RKO (cell line): ENCODE results near the gene SPECC1L.

Experiments used
- DNase-seq: peaks from one replicate; pipeline ENCODE4 v3.0.0-alpha.2; 2016; ENCODE audit warnings: low spot score

The SPECC1L gene

DNA sequence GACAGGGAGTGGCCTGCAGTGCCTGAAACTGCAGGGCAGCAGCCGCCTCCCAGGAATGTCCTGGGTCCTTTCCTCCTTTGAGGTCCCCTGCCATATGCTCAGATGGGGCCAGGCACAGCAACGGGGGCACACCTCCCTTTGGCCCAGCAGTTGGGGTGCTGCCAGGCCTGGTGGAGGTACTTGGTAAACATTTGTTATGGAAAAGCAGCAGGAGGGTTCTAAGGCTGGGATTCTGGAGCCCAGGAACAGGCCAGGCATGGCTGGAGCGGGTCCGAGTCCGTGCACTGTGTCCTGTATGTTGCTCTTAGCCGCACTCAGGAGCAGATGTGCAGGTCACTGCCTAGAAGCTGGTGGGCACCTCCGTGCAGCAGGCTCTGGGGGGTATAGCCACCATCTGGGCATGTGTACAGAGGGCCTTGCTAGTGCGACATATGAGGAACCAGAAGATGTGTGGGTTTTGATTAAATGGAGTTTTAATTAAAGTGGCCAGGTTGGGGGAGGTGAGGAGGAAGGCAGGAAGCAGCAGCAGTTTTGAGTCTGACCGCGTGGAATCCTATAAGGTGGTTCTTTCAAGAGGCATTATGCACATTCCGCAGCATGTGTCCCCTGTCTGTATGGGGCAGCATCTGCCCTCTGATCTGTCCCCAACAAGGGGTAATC lies 158.2 kb downstream of the SPECC1L start:
- no peak for DNase-seq

DNA sequence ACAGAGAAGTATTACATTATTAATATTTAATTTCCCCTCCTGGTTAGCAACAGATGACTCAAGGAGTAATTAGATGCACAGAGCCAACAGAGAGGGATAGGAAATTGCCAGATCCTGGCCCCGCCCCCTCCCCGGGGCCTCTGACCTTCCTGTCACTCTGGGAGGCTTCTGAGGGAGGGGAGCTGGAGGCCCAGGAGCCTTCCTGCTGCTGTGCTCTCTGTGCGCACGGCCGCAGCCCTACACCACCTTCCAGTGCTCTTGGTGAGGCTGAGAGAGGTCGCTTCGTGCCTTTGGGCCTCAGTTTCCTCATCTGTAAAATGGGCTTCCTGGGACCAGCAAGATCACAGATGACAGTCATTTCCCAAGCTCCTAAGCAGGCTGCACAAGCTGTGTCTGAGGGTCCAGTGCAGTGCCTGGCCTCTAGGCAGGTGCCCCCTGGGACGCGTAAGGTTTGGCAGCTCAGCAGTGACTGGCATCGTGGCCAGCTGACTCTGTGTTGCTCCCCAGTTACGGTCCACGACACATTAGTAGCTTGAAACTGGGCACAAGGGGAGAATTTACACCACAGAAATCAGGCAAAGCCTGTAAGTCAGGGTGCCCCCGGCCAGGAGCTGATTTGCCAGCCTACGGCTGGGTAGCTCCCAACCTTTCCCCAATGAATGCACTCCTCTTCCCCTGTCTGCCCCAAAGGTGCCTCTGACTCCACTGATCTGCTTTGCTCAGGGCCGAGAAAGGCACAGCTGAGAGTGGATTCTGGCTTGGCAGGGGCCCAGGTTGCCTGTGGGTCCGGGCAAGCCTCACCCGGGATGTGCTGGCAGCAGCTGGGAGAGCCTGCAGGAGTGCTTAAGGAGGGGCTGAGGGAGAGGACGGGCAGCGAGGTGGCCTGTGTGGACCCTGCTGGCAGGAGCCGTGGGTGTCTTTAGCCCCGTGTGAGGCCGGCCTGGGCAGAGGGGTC lies 159.1 kb downstream of the SPECC1L start:
- DNase-seq = no peak

DNA sequence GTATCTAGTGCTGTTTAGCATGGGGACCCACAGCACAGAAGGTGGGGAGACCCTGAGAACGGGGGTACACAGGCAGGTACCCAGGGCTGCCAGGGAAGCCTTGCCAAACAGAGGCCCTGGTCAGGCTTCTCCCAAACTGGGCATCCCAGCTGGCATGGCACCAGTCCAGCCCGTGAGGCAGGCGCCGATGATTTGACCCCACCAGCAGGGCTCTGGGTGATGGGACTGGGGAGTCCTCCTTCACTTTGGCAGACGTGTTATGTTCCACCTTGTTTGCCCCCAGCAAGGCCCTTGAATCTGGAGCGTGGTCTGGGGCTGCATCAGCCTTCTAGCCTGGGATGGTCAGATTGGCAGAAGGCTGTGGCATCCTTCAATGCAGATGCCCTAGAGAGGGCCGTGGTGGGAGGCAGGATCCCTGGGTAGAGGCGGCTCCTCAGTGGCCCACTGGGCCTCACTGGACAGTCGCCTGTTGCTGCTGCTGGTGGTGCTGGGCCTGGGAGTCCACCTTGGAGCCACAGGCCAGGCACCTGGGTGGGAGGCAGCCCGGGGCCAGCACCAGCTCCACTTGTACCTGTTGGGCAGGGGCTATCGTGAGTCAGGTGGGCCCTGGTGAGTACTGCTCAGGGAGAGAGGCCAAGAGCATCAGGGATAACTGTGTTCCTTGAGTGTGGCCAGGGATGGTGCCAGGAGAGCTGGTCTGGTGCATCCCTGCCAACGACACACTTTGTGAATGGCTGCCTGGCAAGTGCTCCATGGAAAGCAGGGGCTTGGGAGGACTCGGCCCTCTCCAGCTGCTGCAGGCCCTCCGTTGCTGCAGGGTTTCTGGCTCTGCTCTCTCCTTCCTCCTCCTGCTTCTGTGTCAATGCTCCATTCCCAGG lies 160.0 kb downstream of the SPECC1L start:
- DNase-seq = no peak

DNA sequence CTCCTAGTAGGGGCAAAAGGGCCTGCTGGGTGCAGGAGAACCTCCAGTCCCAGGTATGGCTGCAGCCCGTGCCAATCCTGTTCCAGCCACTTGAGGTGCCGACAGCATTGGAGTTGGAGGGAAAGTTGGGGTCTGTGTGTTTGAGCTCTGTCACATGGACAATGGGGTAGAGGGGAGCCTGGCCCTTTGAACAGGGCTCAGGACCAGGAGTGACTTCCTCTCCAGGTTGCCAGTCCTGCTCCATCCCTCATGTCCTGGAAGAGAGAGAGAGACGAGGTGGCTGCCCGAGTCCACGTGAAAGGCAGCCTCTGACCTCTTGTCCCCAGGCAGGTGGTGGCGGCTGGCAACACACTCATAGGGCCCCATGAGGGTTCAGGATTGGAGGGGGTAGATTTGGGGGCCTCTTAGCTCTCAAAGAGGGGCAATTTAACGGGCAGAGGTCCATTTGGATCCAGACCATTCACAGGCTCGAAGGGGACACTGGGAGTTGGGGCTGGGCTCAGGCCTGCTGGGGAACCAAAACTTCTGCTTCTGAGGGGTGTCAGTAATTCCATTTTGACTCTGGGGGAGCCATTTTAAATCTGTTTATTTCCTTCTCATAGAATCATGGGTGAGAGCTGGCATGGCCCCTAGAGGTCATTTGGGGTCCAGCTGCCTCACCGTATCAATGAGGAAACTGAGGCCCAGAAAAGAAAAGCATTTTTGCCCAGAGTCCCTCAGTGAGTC lies 160.8 kb downstream of the SPECC1L start:
- DNase-seq = no peak

DNA sequence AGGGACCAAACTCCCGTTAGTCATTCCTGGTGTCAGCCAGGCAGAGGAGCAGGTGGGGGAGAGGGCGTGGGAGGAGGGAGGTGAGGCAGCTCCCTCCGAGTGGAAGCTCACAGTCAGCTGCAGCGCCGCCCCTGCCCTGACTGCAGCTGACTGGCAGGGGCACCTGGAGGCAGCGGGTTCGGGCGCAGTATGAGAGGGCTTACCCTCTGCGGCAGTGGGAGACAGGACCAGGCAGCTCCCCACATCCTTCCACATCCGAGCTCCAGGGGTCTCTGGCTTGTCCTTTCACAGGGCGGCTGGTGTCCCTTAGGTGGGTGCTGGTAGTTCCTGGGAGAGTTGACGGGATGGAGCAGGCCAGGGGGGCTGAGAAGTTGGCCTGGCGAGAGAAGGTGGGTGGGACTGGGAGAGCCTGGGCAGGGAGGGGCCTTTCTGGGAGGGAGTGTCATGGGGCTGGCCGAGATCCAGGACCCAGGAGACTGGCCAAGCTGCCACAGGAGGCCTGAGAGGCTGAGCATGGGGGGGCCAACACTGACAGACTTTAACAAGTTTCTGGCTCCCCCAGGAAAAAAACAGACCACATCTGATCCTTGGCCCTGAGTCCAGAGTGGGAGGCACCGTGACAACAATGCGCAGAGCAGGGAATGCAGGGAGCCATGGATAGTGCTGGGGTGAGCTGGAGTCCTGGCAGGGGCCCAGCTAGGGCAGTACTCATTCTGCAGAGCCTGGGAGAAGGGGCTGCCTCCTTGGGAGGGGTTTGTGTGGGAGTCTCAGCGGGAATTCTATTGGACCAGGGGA lies 161.6 kb downstream of the SPECC1L start:
- DNase-seq = no peak

DNA sequence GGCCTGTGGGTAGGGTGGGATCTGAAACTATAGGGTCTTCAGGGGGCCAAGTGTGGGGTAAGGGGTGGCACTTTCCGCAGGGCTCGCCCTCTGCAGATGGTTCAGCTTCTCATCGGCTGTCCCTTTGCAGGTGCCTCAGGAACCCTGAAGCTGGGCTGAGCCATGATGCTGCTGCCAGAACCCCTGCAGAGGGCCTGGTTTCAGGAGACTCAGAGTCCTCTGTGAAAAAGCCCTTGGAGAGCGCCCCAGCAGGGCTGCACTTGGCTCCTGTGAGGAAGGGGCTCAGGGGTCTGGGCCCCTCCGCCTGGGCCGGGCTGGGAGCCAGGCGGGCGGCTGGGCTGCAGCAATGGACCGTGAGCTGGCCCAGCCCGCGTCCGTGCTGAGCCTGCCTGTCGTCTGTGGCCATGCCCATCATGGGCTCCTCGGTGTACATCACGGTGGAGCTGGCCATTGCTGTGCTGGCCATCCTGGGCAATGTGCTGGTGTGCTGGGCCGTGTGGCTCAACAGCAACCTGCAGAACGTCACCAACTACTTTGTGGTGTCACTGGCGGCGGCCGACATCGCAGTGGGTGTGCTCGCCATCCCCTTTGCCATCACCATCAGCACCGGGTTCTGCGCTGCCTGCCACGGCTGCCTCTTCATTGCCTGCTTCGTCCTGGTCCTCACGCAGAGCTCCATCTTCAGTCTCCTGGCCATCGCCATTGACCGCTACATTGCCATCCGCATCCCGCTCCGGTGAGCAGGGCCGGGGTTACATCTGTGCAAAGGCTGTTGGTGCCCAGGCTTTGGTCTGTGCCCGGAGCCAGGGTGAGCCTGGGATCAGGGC lies 162.6 kb downstream of the SPECC1L start:
- DNase-seq = no peak

DNA sequence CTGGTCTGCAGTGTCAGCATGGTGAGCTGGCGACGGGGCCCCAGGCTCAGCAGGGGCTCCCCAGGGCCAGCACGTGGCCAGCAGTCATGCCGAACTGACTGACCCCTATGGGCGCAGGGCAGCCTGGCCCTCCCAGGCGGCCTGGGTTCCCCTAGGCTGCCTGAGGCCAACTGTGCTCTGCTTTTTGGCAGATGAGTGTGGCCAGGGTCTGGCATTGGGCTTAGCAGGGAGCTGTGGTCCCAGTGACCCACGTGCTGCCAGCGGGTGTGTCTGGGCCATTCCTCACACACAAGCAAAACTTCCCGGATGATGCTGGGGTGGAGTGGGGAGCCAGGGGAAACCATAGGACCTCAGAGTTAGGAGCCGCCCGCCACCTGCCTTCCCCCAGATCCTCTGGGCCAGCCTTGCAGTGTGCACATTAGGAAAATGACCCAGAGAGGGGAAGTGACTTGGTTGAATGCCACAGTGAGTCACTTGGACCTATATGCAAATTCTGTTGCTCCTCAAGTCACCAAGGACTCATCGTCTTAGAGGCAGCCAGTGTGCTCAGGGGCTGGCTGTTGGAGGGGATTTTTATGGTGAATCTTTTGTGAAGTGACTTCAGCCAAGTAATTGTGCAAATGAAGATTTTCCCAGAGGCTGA lies 163.3 kb downstream of the SPECC1L start:
- peak; percentile 58 for DNase-seq

DNA sequence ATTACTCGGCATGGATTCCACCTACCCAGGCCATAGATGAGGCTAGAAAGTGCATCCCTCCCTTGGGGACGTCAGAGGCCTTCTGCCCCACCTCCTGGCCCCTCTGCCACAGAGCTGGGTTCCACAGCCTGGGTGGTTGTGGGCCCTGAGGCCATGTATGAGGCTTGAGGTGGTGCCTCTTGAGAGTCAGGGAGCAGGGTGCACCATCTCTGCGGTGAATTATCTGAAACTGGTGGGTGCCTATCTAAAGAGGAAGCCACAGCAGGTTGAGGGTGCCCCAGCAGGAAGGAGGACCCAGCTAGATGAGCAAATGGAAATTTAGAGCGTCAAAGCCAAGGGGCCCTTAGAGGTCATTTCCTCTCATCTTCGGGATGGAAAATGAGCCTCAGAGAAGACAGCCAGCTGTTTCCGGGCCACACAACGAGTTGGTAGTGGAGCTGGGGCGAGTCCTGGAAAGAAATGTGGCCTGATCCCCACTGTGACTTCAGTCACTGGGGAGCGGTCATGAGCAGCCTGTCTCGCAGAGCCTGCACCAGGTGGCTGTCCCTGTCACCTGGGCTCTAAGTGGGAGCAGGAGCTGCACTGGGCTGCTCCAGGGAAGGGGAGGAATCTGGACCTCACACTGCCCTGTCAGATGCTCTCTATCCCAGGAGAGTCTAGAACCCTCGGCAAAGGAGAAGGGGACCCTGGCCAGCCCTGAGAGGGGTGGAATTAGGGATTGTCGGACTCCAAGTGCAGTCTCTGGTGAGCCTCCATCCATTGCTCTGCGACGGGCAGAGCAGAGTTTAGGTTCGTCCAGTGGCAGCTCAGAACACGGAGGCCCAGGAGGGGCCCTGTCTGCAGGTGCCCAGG lies 164.1 kb downstream of the SPECC1L start:
- no peak for DNase-seq

DNA sequence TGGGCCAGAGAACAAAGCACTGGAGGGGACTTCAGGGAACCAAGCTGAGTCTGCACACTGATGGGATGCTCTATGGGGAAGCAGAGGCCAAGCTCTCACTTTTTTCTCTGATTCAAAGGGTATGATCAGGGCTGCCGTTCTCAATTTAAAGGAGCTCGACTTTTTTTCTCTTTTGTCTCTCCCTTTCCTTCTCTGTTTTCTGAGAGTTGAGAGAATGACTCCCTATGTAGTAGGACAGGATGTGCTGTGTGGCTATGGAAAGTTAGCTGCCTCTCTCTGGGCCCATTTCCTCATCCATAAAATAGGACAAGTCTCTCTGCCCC lies 164.7 kb downstream of the SPECC1L start:
- DNase-seq = no peak

DNA sequence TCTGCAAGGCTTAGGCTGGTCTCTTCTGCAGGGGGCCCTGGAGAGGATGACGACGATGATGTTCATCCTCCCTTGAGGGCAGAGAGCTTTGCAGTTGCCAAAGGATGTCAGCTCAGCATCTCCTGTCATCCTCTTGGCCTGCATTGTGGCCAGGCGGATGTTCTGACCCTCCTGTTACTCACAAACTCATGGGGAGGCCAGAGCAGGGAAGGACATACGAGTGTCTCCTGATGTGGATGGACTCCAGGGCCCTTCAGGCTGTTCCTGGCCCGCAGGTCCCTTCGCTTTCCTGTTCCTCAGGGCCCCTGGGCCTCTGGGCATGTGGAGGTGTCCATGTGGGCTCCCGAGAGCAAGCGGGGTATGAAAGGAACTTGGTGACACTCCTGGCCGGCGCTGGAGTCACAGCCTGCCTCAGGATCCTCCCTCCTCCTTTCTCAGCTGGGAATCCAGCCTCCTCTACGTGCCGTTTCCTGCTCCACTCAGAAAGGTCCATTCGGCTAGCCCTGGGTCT lies 165.3 kb downstream of the SPECC1L start:
- no peak for DNase-seq

DNA sequence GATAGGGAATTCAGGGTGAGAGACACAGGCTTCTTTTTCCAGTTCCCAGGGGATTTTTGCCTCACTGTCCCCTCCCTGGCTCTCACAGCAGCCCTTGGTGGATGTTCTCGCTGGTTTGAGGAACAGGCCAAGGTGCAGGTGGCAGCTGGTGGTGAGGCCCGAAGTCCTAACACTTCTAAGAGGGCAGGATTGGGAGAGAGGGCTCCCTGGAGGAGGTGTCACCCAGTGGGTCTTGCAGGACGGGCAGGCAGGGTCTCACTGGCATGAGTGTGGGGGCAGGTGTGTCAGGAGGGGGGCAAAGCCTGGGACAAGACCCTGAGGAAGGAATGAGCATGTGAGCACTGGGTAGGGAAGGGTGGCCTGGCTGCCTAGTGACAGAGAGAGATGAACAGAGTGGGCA lies 165.9 kb downstream of the SPECC1L start:
- no peak for DNase-seq

DNA sequence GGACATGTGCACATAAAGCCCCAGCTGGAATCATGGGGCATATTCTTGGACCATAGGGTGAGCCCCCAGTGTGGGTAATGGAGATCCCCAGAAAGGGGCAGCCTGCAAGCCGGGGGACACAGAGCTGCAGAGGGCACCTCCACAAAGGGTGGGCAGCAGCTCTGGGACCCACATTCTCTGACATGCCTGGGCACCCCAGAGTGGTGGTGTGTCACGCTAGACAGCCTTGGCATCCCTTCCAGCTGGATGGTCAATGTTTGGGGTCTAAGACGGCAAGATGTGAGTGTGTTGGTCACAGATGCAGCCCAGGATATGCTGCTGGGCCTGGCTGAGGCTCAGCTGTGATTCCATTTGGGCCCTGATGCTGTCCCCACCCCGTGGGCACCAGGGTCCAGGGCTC lies 166.5 kb downstream of the SPECC1L start:
- no peak for DNase-seq

DNA sequence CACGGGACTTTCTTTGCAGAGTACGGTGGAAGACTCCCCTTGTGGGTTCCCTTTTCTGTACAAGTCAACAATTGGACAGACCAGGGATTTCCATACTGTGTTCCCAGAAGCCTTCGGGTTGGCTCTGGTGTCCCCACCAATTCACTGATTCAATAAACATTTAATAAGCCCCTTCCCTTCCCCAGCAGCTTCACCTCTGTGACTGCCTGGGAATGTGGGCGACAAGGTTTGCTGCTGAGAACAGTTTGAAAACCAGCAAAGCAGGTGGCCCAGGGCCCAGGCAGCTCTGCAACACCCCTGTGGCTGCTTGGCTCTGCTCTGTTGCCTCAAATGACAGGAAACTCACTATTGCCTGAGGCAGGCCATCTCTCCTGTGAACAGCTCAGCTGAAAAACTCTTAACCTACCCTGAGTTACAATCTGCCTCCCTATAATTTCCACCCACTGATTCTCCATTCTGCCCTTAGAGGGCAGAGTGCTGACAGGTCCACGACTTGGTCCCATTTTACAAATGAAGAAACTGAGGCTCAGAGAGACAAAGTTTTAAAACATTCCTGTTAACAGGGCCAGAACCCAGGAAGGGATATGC lies 167.2 kb downstream of the SPECC1L start:
- DNase-seq = no peak

DNA sequence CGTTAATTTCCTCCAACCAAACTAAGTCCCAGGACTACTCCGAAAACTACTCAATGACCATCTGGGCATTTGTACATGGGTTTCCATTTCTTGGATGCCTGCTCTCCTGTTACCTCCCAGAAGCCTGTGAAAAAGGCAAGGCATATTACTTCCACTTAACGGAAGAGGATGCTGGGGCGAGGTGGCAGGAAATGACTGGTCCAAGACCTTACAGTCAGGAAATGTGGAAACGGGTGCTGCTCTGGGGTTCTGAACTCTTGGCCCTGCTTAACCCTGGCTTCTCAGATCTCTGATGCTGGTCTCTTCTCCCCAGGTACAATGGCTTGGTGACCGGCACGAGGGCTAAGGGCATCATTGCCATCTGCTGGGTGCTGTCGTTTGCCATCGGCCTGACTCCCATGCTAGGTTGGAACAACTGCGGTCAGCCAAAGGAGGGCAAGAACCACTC lies 169.7 kb downstream of the SPECC1L start:
- no peak for DNase-seq

DNA sequence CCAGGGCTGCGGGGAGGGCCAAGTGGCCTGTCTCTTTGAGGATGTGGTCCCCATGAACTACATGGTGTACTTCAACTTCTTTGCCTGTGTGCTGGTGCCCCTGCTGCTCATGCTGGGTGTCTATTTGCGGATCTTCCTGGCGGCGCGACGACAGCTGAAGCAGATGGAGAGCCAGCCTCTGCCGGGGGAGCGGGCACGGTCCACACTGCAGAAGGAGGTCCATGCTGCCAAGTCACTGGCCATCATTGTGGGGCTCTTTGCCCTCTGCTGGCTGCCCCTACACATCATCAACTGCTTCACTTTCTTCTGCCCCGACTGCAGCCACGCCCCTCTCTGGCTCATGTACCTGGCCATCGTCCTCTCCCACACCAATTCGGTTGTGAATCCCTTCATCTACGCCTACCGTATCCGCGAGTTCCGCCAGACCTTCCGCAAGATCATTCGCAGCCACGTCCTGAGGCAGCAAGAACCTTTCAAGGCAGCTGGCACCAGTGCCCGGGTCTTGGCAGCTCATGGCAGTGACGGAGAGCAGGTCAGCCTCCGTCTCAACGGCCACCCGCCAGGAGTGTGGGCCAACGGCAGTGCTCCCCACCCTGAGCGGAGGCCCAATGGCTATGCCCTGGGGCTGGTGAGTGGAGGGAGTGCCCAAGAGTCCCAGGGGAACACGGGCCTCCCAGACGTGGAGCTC lies 170.2 kb downstream of the SPECC1L start:
- no peak for DNase-seq

DNA sequence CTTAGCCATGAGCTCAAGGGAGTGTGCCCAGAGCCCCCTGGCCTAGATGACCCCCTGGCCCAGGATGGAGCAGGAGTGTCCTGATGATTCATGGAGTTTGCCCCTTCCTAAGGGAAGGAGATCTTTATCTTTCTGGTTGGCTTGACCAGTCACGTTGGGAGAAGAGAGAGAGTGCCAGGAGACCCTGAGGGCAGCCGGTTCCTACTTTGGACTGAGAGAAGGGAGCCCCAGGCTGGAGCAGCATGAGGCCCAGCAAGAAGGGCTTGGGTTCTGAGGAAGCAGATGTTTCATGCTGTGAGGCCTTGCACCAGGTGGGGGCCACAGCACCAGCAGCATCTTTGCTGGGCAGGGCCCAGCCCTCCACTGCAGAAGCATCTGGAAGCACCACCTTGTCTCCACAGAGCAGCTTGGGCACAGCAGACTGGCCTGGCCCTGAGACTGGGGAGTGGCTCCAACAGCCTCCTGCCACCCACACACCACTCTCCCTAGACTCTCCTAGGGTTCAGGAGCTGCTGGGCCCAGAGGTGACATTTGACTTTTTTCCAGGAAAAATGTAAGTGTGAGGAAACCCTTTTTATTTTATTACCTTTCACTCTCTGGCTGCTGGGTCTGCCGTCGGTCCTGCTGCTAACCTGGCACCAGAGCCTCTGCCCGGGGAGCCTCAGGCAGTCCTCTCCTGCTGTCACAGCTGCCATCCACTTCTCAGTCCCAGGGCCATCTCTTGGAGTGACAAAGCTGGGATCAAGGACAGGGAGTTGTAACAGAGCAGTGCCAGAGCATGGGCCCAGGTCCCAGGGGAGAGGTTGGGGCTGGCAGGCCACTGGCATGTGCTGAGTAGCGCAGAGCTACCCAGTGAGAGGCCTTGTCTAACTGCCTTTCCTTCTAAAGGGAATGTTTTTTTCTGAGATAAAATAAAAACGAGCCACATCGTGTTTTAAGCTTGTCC lies 171.0 kb downstream of the SPECC1L start:
- DNase-seq = no peak
